K562 (cell line): ENCODE results near the gene GRK3. TPM values are rescaled to one million over a fixed set of nuclear protein-coding genes. Genes with fewer than 3 reads are reported as not detected.

Experiments
- ATF6 ChIP-seq: sonication (generic); formaldehyde crosslinking; IDR thresholded peaks from 2 replicates; pipeline ENCODE4 v1.4.0; 2020; ENCODE audit warnings: mild to moderate bottlenecking, missing genetic modification reagents
- BRD4 ChIP-seq: fragments of 200-600 bp; sonication (generic); IDR thresholded peaks from 2 replicates; pipeline ENCODE4 v1.6.1; 2017; ENCODE audit warnings: inconsistent platforms
- CBFA2T3 ChIP-seq: fragments of 450-650 bp; IDR thresholded peaks from 2 replicates; pipeline ENCODE4 v1.6.1; 2017
- CEBPB ChIP-seq: fragments of 450-650 bp; IDR thresholded peaks from 2 replicates; pipeline ENCODE4 v1.6.1; 2016; ENCODE audit warnings: missing genetic modification characterization, missing compliant biosample characterization
- CLOCK ChIP-seq: fragments of 250-450 bp; sonication (Bioruptor Pico); IDR thresholded peaks from 2 replicates; pipeline ENCODE4 v1.4.0; 2020; ENCODE audit warnings: mild to moderate bottlenecking, moderate library complexity, borderline replicate concordance
- DACH1 ChIP-seq: fragments of 450-650 bp; IDR thresholded peaks from 2 replicates; pipeline ENCODE4 v1.6.1; 2018; ENCODE audit not compliant: partially characterized antibody
- EP400 ChIP-seq: fragments of 450-650 bp; IDR thresholded peaks from 2 replicates; pipeline ENCODE4 v1.6.1; 2017; ENCODE audit warnings: antibody characterized with exemption, mild to moderate bottlenecking, moderate library complexity
- ETV5 ChIP-seq: sonication (generic); formaldehyde crosslinking; IDR thresholded peaks from 2 replicates; pipeline ENCODE4 v1.4.0; 2020; ENCODE audit warnings: low read depth, mild to moderate bottlenecking, missing genetic modification reagents
- FOXJ2 ChIP-seq: fragments of 200-800 bp; sonication (Bioruptor generic); IDR thresholded peaks from 2 replicates; pipeline ENCODE4 v1.6.1; 2016; ENCODE audit warnings: missing genetic modification characterization, missing compliant biosample characterization
- FOXM1 ChIP-seq, 2 experiments: fragments of 450-650 bp in 1 of 2; sonication (generic) in 1 of 2; formaldehyde crosslinking in 1 of 2; IDR thresholded peaks; 2 replicates each; pipeline versions ENCODE4 v1.6.1 to v1.9.0; 2017 to 2022; ENCODE audit warnings: low read depth in 2 of 2, mild to moderate bottlenecking in 2 of 2, missing genetic modification reagents in 1 of 2, moderate library complexity in 1 of 2
- MEF2A ChIP-seq: IDR thresholded peaks from 2 replicates; pipeline ENCODE4 v1.6.1; 2011; ENCODE audit warnings: low read depth, mild to moderate bottlenecking, low read length, moderate library complexity; ENCODE audit not compliant: control insufficient read depth
- PHF8 ChIP-seq: fragments of 200-600 bp; sonication (generic); IDR thresholded peaks from 2 replicates; pipeline ENCODE4 v1.6.1; 2012; ENCODE audit warnings: mixed run types, mild to moderate bottlenecking, inconsistent platforms, low read length, moderate library complexity, borderline replicate concordance
- PYGO2 ChIP-seq: fragments of 450-650 bp; IDR thresholded peaks from 2 replicates; pipeline ENCODE4 v1.6.1; 2016; ENCODE audit warnings: mild to moderate bottlenecking, missing genetic modification characterization, moderate library complexity, missing compliant biosample characterization
- SIN3B ChIP-seq: fragments of 450-650 bp; IDR thresholded peaks from 2 replicates; pipeline ENCODE4 v1.6.1; 2017; ENCODE audit warnings: low read depth, mild to moderate bottlenecking, moderate library complexity
- SLC30A9 ChIP-seq: fragments of 250-450 bp; sonication (Bioruptor Pico); IDR thresholded peaks from 2 replicates; pipeline ENCODE4 v1.8.0; 2022; ENCODE audit warnings: mild to moderate bottlenecking, moderate library complexity
- SMAD1 ChIP-seq: fragments of 150-350 bp; IDR thresholded peaks from 2 replicates; pipeline ENCODE4 v1.6.1; 2014; ENCODE audit warnings: low read length, low read depth; ENCODE audit not compliant: partially characterized antibody
- SMC3 ChIP-seq: conservative IDR thresholded peaks from 2 replicates; pipeline ENCODE4 v1.6.1; 2011; ENCODE audit warnings: low read depth, low read length, improper control_type of control experiment; ENCODE audit not compliant: insufficient read depth
- ZBTB17 ChIP-seq: fragments of 450-650 bp; formaldehyde crosslinking; IDR thresholded peaks from 2 replicates; pipeline ENCODE4 v1.4.0; 2020; ENCODE audit warnings: mild to moderate bottlenecking
- ZBTB7A ChIP-seq: IDR thresholded peaks from 2 replicates; pipeline ENCODE4 v1.6.1; 2011; ENCODE audit warnings: low read depth, mild to moderate bottlenecking, low read length, moderate library complexity, borderline replicate concordance; ENCODE audit not compliant: control insufficient read depth
- ZKSCAN3 ChIP-seq: fragments of 250-450 bp; sonication (Bioruptor Pico); IDR thresholded peaks from 2 replicates; pipeline ENCODE4 v1.4.0; 2020
- ZNF197 ChIP-seq: fragments of 200-800 bp; sonication (Bioruptor generic); IDR thresholded peaks from 2 replicates; pipeline ENCODE4 v1.6.1; 2016; ENCODE audit warnings: low read depth, missing genetic modification characterization, missing compliant biosample characterization
- ZNF23 ChIP-seq: fragments of 250-450 bp; sonication (Bioruptor Pico); IDR thresholded peaks from 2 replicates; pipeline ENCODE4 v1.4.0; 2020; ENCODE audit warnings: mild to moderate bottlenecking
- ZNF277 ChIP-seq: fragments of 250-450 bp; sonication (Bioruptor Pico); IDR thresholded peaks from 2 replicates; pipeline ENCODE4 v1.8.0; 2022; ENCODE audit warnings: inconsistent platforms, mild to moderate bottlenecking, moderate library complexity, borderline replicate concordance
- ZNF77 ChIP-seq: fragments of 250-450 bp; sonication (Bioruptor Pico); IDR thresholded peaks from 2 replicates; pipeline ENCODE4 v1.5.0; 2020
- polyA plus RNA-seq, 8 experiments: library from polyadenylated mRNA; depleted of rRNA in 4 of 8; stranded (reverse) in 5 of 8; unstranded in 3 of 8; fragments of >200 nt; fragmentation: Nextera tagmentation in 2 of 8; fragmentation: Illumina TruSeq in 1 of 8; extraction: Ambion mirVana in 2 of 8; extraction: Trizol in 1 of 8; gene quantifications; 2 replicates each; pipeline versions ENCODE4 v1.2.1 to v1.2.3, GENCODE V29; 2011 to 2014; ENCODE audit warnings: inconsistent platforms in 1 of 8, missing spikeins in 1 of 8
- total RNA-seq, 7 experiments: library from RNA; depleted of rRNA in 6 of 7; stranded (reverse); fragments of >200 nt in 6 of 7; fragmentation: Illumina TruSeq in 2 of 7; extraction: Trizol in 2 of 7; gene quantifications; 2 replicates each; pipeline versions ENCODE4 v1.2.1 to v1.2.3, GENCODE V29; 2011 to 2021; ENCODE audit warnings: low replicate concordance in 1 of 7

GRK3 gene
- total and polyA plus RNA-seq, 9 of the 15 experiments (the other 6 are each of a cell fraction or from before 2014, with no cell fraction given): 1.4 to 7.6 (median 3.6) TPM

- TF ChIP-seq ATF6 (CRISPR knock-in tag) (no peak), DACH1 (no peak), SLC30A9 (CRISPR knock-in tag) (no peak), CLOCK (CRISPR knock-in tag) (no peak), ZNF277 (CRISPR knock-in tag) (no peak), MEF2A (no peak), BRD4 (no peak), ZBTB7A (no peak), FOXJ2 (tag) (no peak), SMAD1 (peak; percentile 80), FOXM1 (IDR thresholded peaks at IDR 0.05; ENCODE audit: low read depth) (no peak), FOXM1 (CRISPR knock-in tag; IDR thresholded peaks at IDR 0.05; ENCODE audit: low read depth) (no peak), PHF8 (no peak), SIN3B (no peak), ZNF23 (CRISPR knock-in tag) (0 out of 2 replicates have a peak, but pooled peaks have one; percentile 48), ZBTB17 (peak; percentile 99), ZNF197 (CRISPR knock-in tag) (no peak), EP400 (0 out of 2 replicates have a peak, but pooled peaks have one; percentile 16), SMC3 (no peak), ZKSCAN3 (CRISPR knock-in tag) (no peak), CBFA2T3 (peak; percentile 68), ZNF77 (CRISPR knock-in tag) (no peak), CEBPB (tag) (peak; percentile 49; the same call in 1 of the 2 replicates), ETV5 (CRISPR knock-in tag) (no peak), PYGO2 (tag) (no peak)
Observed at GRCh38 chr22:25747245-25747944, 182.9 kb downstream of the GRK3 start (continued).
